Hepatocyte (in vitro differentiated cells): ENCODE measurements around the gene EVC2. TPM values are rescaled to one million over a fixed set of nuclear protein-coding genes. Genes with fewer than 3 reads are reported as not detected.
"Not testable (repeated sequence)": the region's sequence is repeated elsewhere in the genome, so short reads cannot be mapped to it uniquely, and the experiment has no call there.

Experiments
- DNase-seq: peaks from one replicate; pipeline ENCODE4 v3.0.0-alpha.2; 2016; ENCODE audit warnings: low spot score
- H2AFZ ChIP-seq: fragments of 200-600 bp; sonication (generic); 2 replicates; pipeline ENCODE4 v1.6.0; 2016; ENCODE audit warnings: antibody characterized with exemption, mild to moderate bottlenecking
- H3K27ac ChIP-seq: fragments of 200-600 bp; sonication (generic); 2 replicates; pipeline ENCODE4 v1.5.1; 2016; ENCODE audit warnings: mild to moderate bottlenecking
- H3K27me3 ChIP-seq: fragments of 200-600 bp; sonication (generic); 2 replicates; pipeline ENCODE4 v1.6.1; 2016
- H3K36me3 ChIP-seq: fragments of 200-600 bp; sonication (generic); replicated peaks from 2 replicates; pipeline ENCODE4 v1.5.1; 2016; ENCODE audit warnings: low read depth; ENCODE audit not compliant: insufficient read depth
- H3K4me1 ChIP-seq: fragments of 200-600 bp; sonication (generic); 2 replicates; pipeline ENCODE4 v1.5.1; 2016; ENCODE audit warnings: mild to moderate bottlenecking, moderate library complexity; ENCODE audit not compliant: insufficient read depth
- H3K4me2 ChIP-seq: fragments of 200-600 bp; sonication (generic); 2 replicates; pipeline ENCODE4 v1.6.0; 2016
- H3K4me3 ChIP-seq: fragments of 200-600 bp; sonication (generic); 2 replicates; pipeline ENCODE4 v1.5.1; 2016; ENCODE audit warnings: mild to moderate bottlenecking
- H3K79me2 ChIP-seq: fragments of 200-600 bp; sonication (generic); 2 replicates; pipeline ENCODE4 v1.6.0; 2017; ENCODE audit warnings: mild to moderate bottlenecking
- H3K9me2 ChIP-seq: fragments of 200-600 bp; sonication (generic); replicated peaks from 2 replicates; pipeline ENCODE4 v1.6.0; 2017; ENCODE audit warnings: mild to moderate bottlenecking; ENCODE audit not compliant: insufficient read depth
- H3K9me3 ChIP-seq: fragments of 200-600 bp; sonication (generic); 2 replicates; pipeline ENCODE4 v1.5.1; 2016; ENCODE audit warnings: low read depth, mild to moderate bottlenecking
- H4K20me1 ChIP-seq: fragments of 200-600 bp; sonication (generic); 2 replicates; pipeline ENCODE4 v1.6.0; 2016; ENCODE audit warnings: mild to moderate bottlenecking; ENCODE audit not compliant: insufficient read depth, poor library complexity, severe bottlenecking
- CTCF ChIP-seq: fragments of 200-600 bp; sonication (generic); IDR thresholded peaks from 2 replicates; pipeline ENCODE4 v1.5.1; 2016; ENCODE audit warnings: antibody characterized with exemption, mild to moderate bottlenecking; ENCODE audit not compliant: poor library complexity
- EZH2 ChIP-seq: fragments of 200-600 bp; sonication (generic); IDR thresholded peaks from 2 replicates; pipeline ENCODE4 v1.6.1; 2016; ENCODE audit warnings: antibody characterized with exemption, mild to moderate bottlenecking, borderline replicate concordance
- EZH2phosphoT487 ChIP-seq: fragments of 200-600 bp; sonication (generic); IDR thresholded peaks from one replicate; pipeline ENCODE4 v1.6.1; 2018; ENCODE audit warnings: antibody characterized with exemption, mild to moderate bottlenecking, low read depth, moderate library complexity; ENCODE audit not compliant: unreplicated experiment, severe bottlenecking
- WGBS: methylation state at CpG from one replicate; pipeline ENCODE4 v1.1.6; 2016; ENCODE audit warnings: low lambda C conversion rate; ENCODE audit errors: missing lambda C conversion rate; 5-methylcytosine and 5-hydroxymethylcytosine counted together
- polyA plus RNA-seq: library from polyadenylated mRNA; unstranded; fragments of >200 nt; fragmentation: Nextera tagmentation; extraction: Ambion mirVana; gene quantifications from 2 replicates; pipeline ENCODE4 v1.2.1, GENCODE V29; 2016
- total RNA-seq: library from RNA; depleted of rRNA; stranded (reverse); fragments of >200 nt; gene quantifications from 2 replicates; pipeline ENCODE4 v1.2.3, GENCODE V29; 2014

Gene EVC2
- total and polyA plus RNA-seq, 2 experiments from 2014 or later: 3.0 to 4.2 TPM

- DNase-seq: no peak
- WGBS: 97% methylated on average over 10 of the region's 10 CpGs
- Histone ChIP-seq H3K4me3 (no peak overlapping the region), H3K4me1 (no peaks in the 10 kb centered on the region), H3K9me3 (no peaks in the 10 kb centered on the region), H3K27ac (no peak overlapping the region), H3K79me2 (no peaks in the 10 kb centered on the region), H4K20me1 (no peaks in the 10 kb centered on the region), H3K36me3 (no peaks in the 10 kb centered on the region), H3K27me3 (no peaks in the 10 kb centered on the region), H3K4me2 (no peak overlapping the region), H2AFZ (no peak overlapping the region), H3K9me2 (no peaks in the 10 kb centered on the region)
- TF ChIP-seq EZH2phosphoT487 (no peak), CTCF (no peak), EZH2 (no peak)
Measured at GRCh38 chr4:5732158-5732557, 23.8 kb upstream of the EVC2 start.

GRCh38 chr4:5730993-5731990 is 22.9 kb upstream of the EVC2 start:
- Histone ChIP-seq H4K20me1 (no peaks in the 10 kb centered on the region), H3K4me1 (no peaks in the 10 kb centered on the region), H2AFZ (no peak overlapping the region), H3K36me3 (no peaks in the 10 kb centered on the region), H3K79me2 (no peaks in the 10 kb centered on the region), H3K4me2 (no peak overlapping the region), H3K9me2 (no peaks in the 10 kb centered on the region), H3K4me3 (no peak overlapping the region), H3K27ac (no peak overlapping the region), H3K27me3 (no peaks in the 10 kb centered on the region), H3K9me3 (no peaks in the 10 kb centered on the region)
- no peak for DNase-seq
- 96% methylated on average over 30 of the region's 30 CpGs for WGBS
- no peak for TF ChIP-seq EZH2
- TF ChIP-seq CTCF: no peak
- no peak for TF ChIP-seq EZH2phosphoT487

GRCh38 chr4:5730436-5730835 is 22.1 kb upstream of the EVC2 start:
- DNase-seq: no peak
- H3K27ac ChIP-seq: no peak overlapping the region
- H2AFZ ChIP-seq: no peak overlapping the region
- H3K36me3 ChIP-seq: no peaks in the 10 kb centered on the region
- no peaks in the 10 kb centered on the region for H3K9me2 ChIP-seq
- H3K27me3 ChIP-seq: no peaks in the 10 kb centered on the region
- H4K20me1 ChIP-seq: no peaks in the 10 kb centered on the region
- H3K4me3 ChIP-seq: no peak overlapping the region
- no peaks in the 10 kb centered on the region for H3K9me3 ChIP-seq
- H3K4me2 ChIP-seq: no peak overlapping the region
- TF ChIP-seq CTCF (no peak), EZH2phosphoT487 (no peak), EZH2 (no peak)
- 96% methylated on average over 6 of the region's 10 CpGs for WGBS
- H3K4me1 ChIP-seq: no peaks in the 10 kb centered on the region
- peaks cover 3% of the 10 kb centered on the region for H3K79me2 ChIP-seq

- not testable (repeated sequence) for H3K36me3 ChIP-seq, H3K27ac ChIP-seq, H2AFZ ChIP-seq, H3K4me2 ChIP-seq, H3K4me1 ChIP-seq, H3K79me2 ChIP-seq, DNase-seq, H3K4me3 ChIP-seq, H3K9me2 ChIP-seq, H3K9me3 ChIP-seq, H3K27me3 ChIP-seq, H4K20me1 ChIP-seq
- WGBS: 92% methylated on average over 2 of the region's 2 CpGs
Measured at GRCh38 chr4:5728412-5728811, 20.1 kb upstream of the EVC2 start.
